ENCODE data around the gene NR2C2. TPM values are rescaled to one million over a fixed set of nuclear protein-coding genes. Genes with fewer than 3 reads are reported as not detected.
A peak's percentile ranks its signal among the peaks of the same experiment; 100 is the strongest.

Gene NR2C2
- total and polyA plus RNA-seq, 5 donors from 2014 or later = 9.3 to 61.5 (median 12.4) TPM

- peaks cover 11% of the 10 kb centered on the region for H3K4me1 ChIP-seq (ENCODE audit: control insufficient read depth, insufficient read depth, low read length, poor library complexity, severe bottlenecking)
- Mint-ChIP-seq H3K9me3 (peaks cover 0 to 2% (median 0%) of the 10 kb centered on the region in 7 donors), H3K36me3 (peaks cover 17% of the 10 kb centered on the region), H3K27ac (peak overlapping the region in 2 of 3 donors; percentile 71 to 73), H3K4me3 (no peak overlapping the region), H3K4me1 (peaks cover 21 to 32% (median 29%) of the 10 kb centered on the region in 4 donors), H3K27me3 (no peaks in the 10 kb centered on the region)
- no peaks in the 10 kb centered on the region for H3K27me3 ChIP-seq (ENCODE audit: control insufficient read depth, insufficient read depth, low read length)
- H3K36me3 ChIP-seq (ENCODE audit: control insufficient read depth, insufficient read depth, low read length) = peaks cover 60% of the 10 kb centered on the region
- no peak overlapping the region for H3K27ac ChIP-seq (ENCODE audit: insufficient read depth, low read length, poor library complexity, severe bottlenecking)
- DNase-seq (peak in 2 of 3 donors; percentile 32 to 56), ATAC-seq (ENCODE audit: low read depth in 2 of 2) (peak; percentile 59 to 62)
- no peak overlapping the region for H3K4me3 ChIP-seq (ENCODE audit: low read depth, low read length)
- no peaks in the 10 kb centered on the region for H3K9me3 ChIP-seq (ENCODE audit: control insufficient read depth in 2 of 2, low read length in 2 of 2)
Measured at GRCh38 chr3:15051531-15051930, 104.1 kb downstream of the NR2C2 start.

- H3K4me3 Mint-ChIP-seq = peak overlapping the region in 1 of 4 donors; percentile 51
- Histone ChIP-seq H3K4me1 (ENCODE audit: control insufficient read depth, insufficient read depth, low read length, poor library complexity, severe bottlenecking) (peaks cover 11% of the 10 kb centered on the region), H3K27ac (ENCODE audit: insufficient read depth, low read length, poor library complexity, severe bottlenecking) (no peak overlapping the region), H3K9me3 (ENCODE audit: control insufficient read depth in 2 of 2, low read length in 2 of 2) (no peaks in the 10 kb centered on the region), H3K4me3 (ENCODE audit: low read depth, low read length) (no peak overlapping the region), H3K36me3 (ENCODE audit: control insufficient read depth, insufficient read depth, low read length) (peaks cover 60% of the 10 kb centered on the region), H3K27me3 (ENCODE audit: control insufficient read depth, insufficient read depth, low read length) (no peaks in the 10 kb centered on the region)
- peak overlapping the region; percentile 49 to 79 (median 67) for H3K27ac Mint-ChIP-seq
- H3K4me1 Mint-ChIP-seq = peaks cover 25 to 37% (median 31%) of the 10 kb centered on the region in 4 donors
- H3K9me3 Mint-ChIP-seq = peaks cover 0 to 2% (median 0%) of the 10 kb centered on the region in 7 donors
- no peak for ATAC-seq (ENCODE audit: low read depth in 2 of 2)
- H3K27me3 Mint-ChIP-seq = no peaks in the 10 kb centered on the region
- H3K36me3 Mint-ChIP-seq = peaks cover 14% of the 10 kb centered on the region
- no peak for DNase-seq
Measured at GRCh38 chr3:15052335-15053242, 105.2 kb downstream of the NR2C2 start.

- DNase-seq = no peak
- Histone ChIP-seq H3K27ac (ENCODE audit: insufficient read depth, low read length, poor library complexity, severe bottlenecking) (no peak overlapping the region), H3K4me1 (ENCODE audit: control insufficient read depth, insufficient read depth, low read length, poor library complexity, severe bottlenecking) (peaks cover 11% of the 10 kb centered on the region), H3K36me3 (ENCODE audit: control insufficient read depth, insufficient read depth, low read length) (peaks cover 56% of the 10 kb centered on the region), H3K9me3 (ENCODE audit: control insufficient read depth in 2 of 2, low read length in 2 of 2) (no peaks in the 10 kb centered on the region), H3K27me3 (ENCODE audit: control insufficient read depth, insufficient read depth, low read length) (no peaks in the 10 kb centered on the region), H3K4me3 (ENCODE audit: low read depth, low read length) (no peak overlapping the region)
- no peaks in the 10 kb centered on the region for H3K27me3 Mint-ChIP-seq
- H3K36me3 Mint-ChIP-seq = peaks cover 17% of the 10 kb centered on the region
- peaks cover 23 to 37% (median 31%) of the 10 kb centered on the region in 4 donors for H3K4me1 Mint-ChIP-seq
- no peak for ATAC-seq (ENCODE audit: low read depth in 2 of 2)
- H3K27ac Mint-ChIP-seq = no peak overlapping the region
- H3K9me3 Mint-ChIP-seq = peaks cover 0 to 2% (median 0%) of the 10 kb centered on the region in 7 donors
- H3K4me3 Mint-ChIP-seq = no peak overlapping the region
Measured at GRCh38 chr3:15053541-15053940, 106.2 kb downstream of the NR2C2 start.

- ATAC-seq (ENCODE audit: low read depth in 2 of 2) = peak; percentile 65 to 67
- Mint-ChIP-seq H3K4me1 (peaks cover 30 to 44% (median 33%) of the 10 kb centered on the region in 4 donors), H3K27me3 (no peaks in the 10 kb centered on the region), H3K9me3 (peaks cover 0 to 2% (median 0%) of the 10 kb centered on the region in 7 donors), H3K4me3 (peak overlapping the region; percentile 1 to 90 (median 66)), H3K27ac (peak overlapping the region in 2 of 3 donors; percentile 64 to 85), H3K36me3 (peaks cover 26% of the 10 kb centered on the region)
- DNase-seq = peak; percentile 7 to 70 (median 56)
- Histone ChIP-seq H3K27me3 (ENCODE audit: control insufficient read depth, insufficient read depth, low read length) (no peaks in the 10 kb centered on the region), H3K27ac (ENCODE audit: insufficient read depth, low read length, poor library complexity, severe bottlenecking) (peak overlapping the region; percentile 37), H3K4me3 (ENCODE audit: low read depth, low read length) (peak overlapping the region; percentile 47), H3K36me3 (ENCODE audit: control insufficient read depth, insufficient read depth, low read length) (peaks cover 44% of the 10 kb centered on the region), H3K4me1 (ENCODE audit: control insufficient read depth, insufficient read depth, low read length, poor library complexity, severe bottlenecking) (peaks cover 11% of the 10 kb centered on the region), H3K9me3 (ENCODE audit: control insufficient read depth in 2 of 2, low read length in 2 of 2) (no peaks in the 10 kb centered on the region)
Measured at GRCh38 chr3:15055019-15055557, 107.7 kb downstream of the NR2C2 start.

- Mint-ChIP-seq H3K27ac (peak overlapping the region in 1 of 3 donors; percentile 31), H3K4me3 (peak overlapping the region in 1 of 4 donors; percentile 3), H3K27me3 (no peaks in the 10 kb centered on the region), H3K36me3 (peaks cover 26% of the 10 kb centered on the region), H3K4me1 (peaks cover 23 to 37% (median 28%) of the 10 kb centered on the region in 4 donors), H3K9me3 (peaks cover 0 to 2% (median 0%) of the 10 kb centered on the region in 7 donors)
- DNase-seq = no peak
- H3K27me3 ChIP-seq (ENCODE audit: control insufficient read depth, insufficient read depth, low read length) = no peaks in the 10 kb centered on the region
- ATAC-seq (ENCODE audit: low read depth in 2 of 2) = no peak
- no peak overlapping the region for H3K27ac ChIP-seq (ENCODE audit: insufficient read depth, low read length, poor library complexity, severe bottlenecking)
- H3K4me1 ChIP-seq (ENCODE audit: control insufficient read depth, insufficient read depth, low read length, poor library complexity, severe bottlenecking) = peaks cover 11% of the 10 kb centered on the region
- H3K4me3 ChIP-seq (ENCODE audit: low read depth, low read length) = no peak overlapping the region
- peaks cover 34% of the 10 kb centered on the region for H3K36me3 ChIP-seq (ENCODE audit: control insufficient read depth, insufficient read depth, low read length)
- H3K9me3 ChIP-seq (ENCODE audit: control insufficient read depth in 2 of 2, low read length in 2 of 2) = no peaks in the 10 kb centered on the region
Measured at GRCh38 chr3:15056676-15057404, 109.5 kb downstream of the NR2C2 start.

GRCh38 chr3:15060029-15060428, 112.6 kb downstream of the NR2C2 start:
- H3K36me3 ChIP-seq (ENCODE audit: control insufficient read depth, insufficient read depth, low read length) = peaks cover 19% of the 10 kb centered on the region
- Mint-ChIP-seq H3K4me1 (peaks cover 19 to 40% (median 31%) of the 10 kb centered on the region in 4 donors), H3K9me3 (peaks cover 0 to 2% (median 0%) of the 10 kb centered on the region in 7 donors), H3K27me3 (no peaks in the 10 kb centered on the region), H3K27ac (peak overlapping the region in 1 of 3 donors; percentile 82), H3K36me3 (peaks cover 19% of the 10 kb centered on the region), H3K4me3 (peak overlapping the region in 1 of 4 donors; percentile 39)
- H3K9me3 ChIP-seq (ENCODE audit: control insufficient read depth in 2 of 2, low read length in 2 of 2) = no peaks in the 10 kb centered on the region
- H3K4me3 ChIP-seq (ENCODE audit: low read depth, low read length) = no peak overlapping the region
- no peak for ATAC-seq (ENCODE audit: low read depth in 2 of 2)
- peaks cover 24% of the 10 kb centered on the region for H3K4me1 ChIP-seq (ENCODE audit: control insufficient read depth, insufficient read depth, low read length, poor library complexity, severe bottlenecking)
- H3K27me3 ChIP-seq (ENCODE audit: control insufficient read depth, insufficient read depth, low read length) = no peaks in the 10 kb centered on the region
- no peak overlapping the region for H3K27ac ChIP-seq (ENCODE audit: insufficient read depth, low read length, poor library complexity, severe bottlenecking)
- DNase-seq = no peak

GRCh38 chr3:15063238-15063637, 115.9 kb downstream of the NR2C2 start:
- no peak overlapping the region for H3K4me3 ChIP-seq (ENCODE audit: low read depth, low read length)
- peak overlapping the region in 2 of 3 donors; percentile 49 to 95 for H3K27ac Mint-ChIP-seq

More at GRCh38 chr3:15063238-15063637, 115.9 kb downstream of the NR2C2 start:
- Histone ChIP-seq H3K27ac (ENCODE audit: insufficient read depth, low read length, poor library complexity, severe bottlenecking) (no peak overlapping the region), H3K27me3 (ENCODE audit: control insufficient read depth, insufficient read depth, low read length) (no peaks in the 10 kb centered on the region), H3K9me3 (ENCODE audit: control insufficient read depth in 2 of 2, low read length in 2 of 2) (no peaks in the 10 kb centered on the region), H3K4me1 (ENCODE audit: control insufficient read depth, insufficient read depth, low read length, poor library complexity, severe bottlenecking) (peaks cover 23% of the 10 kb centered on the region), H3K36me3 (ENCODE audit: control insufficient read depth, insufficient read depth, low read length) (peaks cover 2% of the 10 kb centered on the region)
- H3K9me3 Mint-ChIP-seq = no peaks in the 10 kb centered on the region
- ATAC-seq (ENCODE audit: low read depth in 2 of 2) (no peak), DNase-seq (no peak)
- no peaks in the 10 kb centered on the region for H3K27me3 Mint-ChIP-seq
- H3K36me3 Mint-ChIP-seq = peaks cover 12% of the 10 kb centered on the region
- peaks cover 12 to 33% (median 23%) of the 10 kb centered on the region in 4 donors for H3K4me1 Mint-ChIP-seq
- peak overlapping the region; percentile 96 to 99 (median 97) for H3K4me3 Mint-ChIP-seq

Measured in CD4-positive, CD25-positive, alpha-beta regulatory T cell (primary cell).